K562 (cell line): ENCODE measurements around the gene JAM2. TPM values are rescaled to one million over a fixed set of nuclear protein-coding genes. Genes with fewer than 3 reads are reported as not detected.

ENCODE experiments used
- CSDE1 ChIP-seq, 2 experiments: fragments of 450-650 bp; IDR thresholded peaks; 2 replicates each; pipeline ENCODE4 v1.6.1; 2016; ENCODE audit warnings: mild to moderate bottlenecking in 1 of 2
- ELF4 ChIP-seq: fragments of 450-650 bp; formaldehyde crosslinking; IDR thresholded peaks from 2 replicates; pipeline ENCODE4 v1.4.0; 2022; ENCODE audit warnings: missing genetic modification characterization
- FOSL1 ChIP-seq: fragments of 200-800 bp; sonication (Bioruptor generic); conservative IDR thresholded peaks from 2 replicates; pipeline ENCODE4 v1.6.1; 2016; ENCODE audit warnings: missing genetic modification characterization, missing compliant biosample characterization
- FOXA3 ChIP-seq, 2 experiments: fragments of 450-650 bp in 1 of 2; sonication (generic) in 1 of 2; formaldehyde crosslinking; IDR thresholded peaks in 1 of 2; conservative IDR thresholded peaks in 1 of 2; 2 replicates each; pipeline versions ENCODE4 v1.4.0 to v1.8.0; 2020 to 2022; ENCODE audit warnings: mild to moderate bottlenecking in 2 of 2, missing genetic modification reagents in 1 of 2
- FOXK2 ChIP-seq, 2 experiments: fragments of 450-650 bp; IDR thresholded peaks in 1 of 2; conservative IDR thresholded peaks in 1 of 2; 2 replicates each; pipeline ENCODE4 v1.6.1; 2016; ENCODE audit warnings: low read depth in 2 of 2, mild to moderate bottlenecking in 1 of 2
- GTF2E2 ChIP-seq: fragments of 200-800 bp; sonication (Bioruptor generic); IDR thresholded peaks from 2 replicates; pipeline ENCODE4 v1.6.1; 2016; ENCODE audit warnings: missing genetic modification characterization, missing compliant biosample characterization
- HDAC8 ChIP-seq: fragments of 450-650 bp; IDR thresholded peaks from 2 replicates; pipeline ENCODE4 v1.6.1; 2016; ENCODE audit warnings: mild to moderate bottlenecking, missing genetic modification characterization, moderate library complexity, missing compliant biosample characterization
- MEF2A ChIP-seq: IDR thresholded peaks from 2 replicates; pipeline ENCODE4 v1.6.1; 2011; ENCODE audit warnings: low read depth, mild to moderate bottlenecking, low read length, moderate library complexity; ENCODE audit not compliant: control insufficient read depth
- NCOA6 ChIP-seq: fragments of 450-650 bp; IDR thresholded peaks from 2 replicates; pipeline ENCODE4 v1.6.1; 2017; ENCODE audit warnings: mild to moderate bottlenecking
- NR2C1 ChIP-seq, 2 experiments: fragments of 450-650 bp; IDR thresholded peaks; 2 replicates each; pipeline ENCODE4 v1.6.1; 2017; ENCODE audit warnings: mild to moderate bottlenecking in 2 of 2, antibody characterized with exemption in 1 of 2, inconsistent platforms in 1 of 2, missing compliant biosample characterization in 1 of 2, missing genetic modification characterization in 1 of 2
- POLR3A ChIP-seq: IDR thresholded peaks from 2 replicates; pipeline ENCODE4 v1.6.1; 2011; ENCODE audit warnings: borderline replicate concordance, mild to moderate bottlenecking, moderate library complexity; ENCODE audit not compliant: insufficient read length, insufficient read depth; ENCODE audit errors: extremely low read depth
- SMARCA5 ChIP-seq: fragments of 450-650 bp; IDR thresholded peaks from 2 replicates; pipeline ENCODE4 v1.6.1; 2016
- TAF9B ChIP-seq: fragments of 450-650 bp; IDR thresholded peaks from 2 replicates; pipeline ENCODE4 v1.6.1; 2018; ENCODE audit warnings: mild to moderate bottlenecking; ENCODE audit not compliant: partially characterized antibody
- TBP ChIP-seq: optimal IDR thresholded peaks from 2 replicates; pipeline ENCODE3; 2011; ENCODE audit warnings: low read depth, low read length, improper control_type of control experiment
- THRAP3 ChIP-seq: fragments of 450-650 bp; IDR thresholded peaks from 2 replicates; pipeline ENCODE4 v1.6.1; 2016; ENCODE audit warnings: mild to moderate bottlenecking, inconsistent platforms, borderline replicate concordance
- ZBTB49 ChIP-seq: sonication (generic); formaldehyde crosslinking; IDR thresholded peaks from 2 replicates; pipeline ENCODE4 v1.8.0; 2022; ENCODE audit warnings: missing genetic modification reagents, mild to moderate bottlenecking, borderline replicate concordance
- ZZZ3 ChIP-seq: fragments of 450-650 bp; IDR thresholded peaks from 2 replicates; pipeline ENCODE4 v1.6.1; 2016; ENCODE audit warnings: antibody characterized with exemption, mild to moderate bottlenecking, moderate library complexity
- polyA plus RNA-seq, 8 experiments: library from polyadenylated mRNA; depleted of rRNA in 4 of 8; stranded (reverse) in 5 of 8; unstranded in 3 of 8; fragments of >200 nt; fragmentation: Nextera tagmentation in 2 of 8; fragmentation: Illumina TruSeq in 1 of 8; extraction: Ambion mirVana in 2 of 8; extraction: Trizol in 1 of 8; gene quantifications; 2 replicates each; pipeline versions ENCODE4 v1.2.1 to v1.2.3, GENCODE V29; 2011 to 2014; ENCODE audit warnings: inconsistent platforms in 1 of 8, missing spikeins in 1 of 8
- total RNA-seq, 7 experiments: library from RNA; depleted of rRNA in 6 of 7; stranded (reverse); fragments of >200 nt in 6 of 7; fragmentation: Illumina TruSeq in 2 of 7; extraction: Trizol in 2 of 7; gene quantifications; 2 replicates each; pipeline versions ENCODE4 v1.2.1 to v1.2.3, GENCODE V29; 2011 to 2021; ENCODE audit warnings: low replicate concordance in 1 of 7
- TF ChIP-seq, protein P1 (sequence below): fragments of 450-650 bp; conservative IDR thresholded peaks from 2 replicates; pipeline ENCODE4 v1.6.1; 2016; ENCODE audit warnings: missing genetic modification characterization, low read depth, mild to moderate bottlenecking, missing compliant biosample characterization, moderate library complexity

JAM2 gene
- total and polyA plus RNA-seq, 9 of the 15 experiments (the other 6 are each of a cell fraction or from before 2014, with no cell fraction given) = 0.03 to 0.08 (median 0.07) TPM; not detected in 6

DNA sequence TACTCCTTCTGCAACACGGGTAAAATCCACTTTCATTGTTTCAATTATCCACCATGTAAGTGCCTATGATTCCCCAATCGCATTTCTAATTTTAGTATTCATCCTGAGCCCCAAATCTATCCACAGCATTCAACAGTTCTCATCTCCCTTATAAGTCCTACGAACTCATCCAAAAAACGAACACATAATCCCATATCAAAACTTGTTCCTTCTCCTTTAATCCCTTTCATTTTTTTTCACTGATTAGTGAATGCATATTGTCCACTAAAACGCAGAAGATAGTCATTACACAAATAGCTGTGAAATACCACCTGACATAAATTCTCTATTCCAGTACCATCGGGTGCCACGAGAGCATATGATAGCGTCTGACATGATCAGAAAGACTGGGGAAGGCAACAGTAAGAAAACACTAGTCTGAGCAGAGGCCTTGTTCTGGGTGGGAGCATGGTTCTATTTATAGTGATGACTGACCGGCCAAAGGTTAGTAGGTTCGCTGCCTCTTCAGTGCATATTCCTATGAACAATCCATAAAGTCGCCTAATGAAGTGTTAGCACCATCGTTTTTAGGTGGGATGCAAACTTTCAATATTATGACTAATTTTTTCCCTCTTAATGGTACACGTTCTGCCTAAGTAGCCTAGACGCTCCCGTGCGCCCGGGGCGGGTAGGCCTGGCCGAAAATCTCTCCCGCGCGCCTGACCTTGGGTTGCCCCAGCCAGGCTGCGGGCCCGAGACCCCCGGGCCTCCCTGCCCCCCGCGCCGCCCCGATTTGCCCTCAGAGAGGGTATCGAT is 95.0 kb downstream of the JAM2 start (continued):
- TF ChIP-seq ZBTB49 (CRISPR knock-in tag) = 0 out of 2 replicates have a peak, but pooled peaks have one; percentile 27
- no peak for TF ChIP-seq FOXA3 (CRISPR knock-in tag; conservative IDR thresholded peaks at IDR 0.05 in 1 of 2, IDR thresholded peaks at IDR 0.05 in 1 of 2)
- no peak for TF ChIP-seq HDAC8 (tag)
- 0 out of 4 replicates have a peak, but pooled peaks of 1 of the 2 experiments have one; percentile 20 for TF ChIP-seq FOXK2 (conservative IDR thresholded peaks at IDR 0.05 in 1 of 2, IDR thresholded peaks at IDR 0.05 in 1 of 2; ENCODE audit: low read depth in 2 of 2)
- TF ChIP-seq FOSL1 (tag) = peak; percentile 16
- TF ChIP-seq TAF9B = peak; percentile 7
- peak; percentile 48 for TF ChIP-seq TBP
- 0 out of 2 replicates have a peak, but pooled peaks have one; percentile 22 for TF ChIP-seq SMARCA5
- TF ChIP-seq MEF2A = peak; percentile 83
- TF ChIP-seq NCOA6 = 0 out of 2 replicates have a peak, but pooled peaks have one; percentile 18
- 0 out of 2 replicates have a peak, but pooled peaks have one; percentile 46 for TF ChIP-seq ZZZ3
- 0 out of 2 replicates have a peak, but pooled peaks have one; percentile 24 for TF ChIP-seq ELF4
- TF ChIP-seq, protein P1, sequence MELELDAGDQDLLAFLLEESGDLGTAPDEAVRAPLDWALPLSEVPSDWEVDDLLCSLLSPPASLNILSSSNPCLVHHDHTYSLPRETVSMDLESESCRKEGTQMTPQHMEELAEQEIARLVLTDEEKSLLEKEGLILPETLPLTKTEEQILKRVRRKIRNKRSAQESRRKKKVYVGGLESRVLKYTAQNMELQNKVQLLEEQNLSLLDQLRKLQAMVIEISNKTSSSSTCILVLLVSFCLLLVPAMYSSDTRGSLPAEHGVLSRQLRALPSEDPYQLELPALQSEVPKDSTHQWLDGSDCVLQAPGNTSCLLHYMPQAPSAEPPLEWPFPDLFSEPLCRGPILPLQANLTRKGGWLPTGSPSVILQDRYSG (tag) = 0 out of 2 replicates have a peak, but pooled peaks have one; percentile 21
- TF ChIP-seq POLR3A = no peak
- peak; percentile 47; the same call in 1 of the 2 replicates for TF ChIP-seq NR2C1 (IDR thresholded peaks at IDR 0.05)
- TF ChIP-seq NR2C1 (tag; IDR thresholded peaks at IDR 0.05) = 0 out of 2 replicates have a peak, but pooled peaks have one; percentile 9
- TF ChIP-seq THRAP3 = 0 out of 2 replicates have a peak, but pooled peaks have one; percentile 33
- TF ChIP-seq GTF2E2 = peak; percentile 54; the same call in 1 of the 2 replicates
- 0 out of 4 replicates have a peak, but pooled peaks of 1 of the 2 experiments have one; percentile 43 for TF ChIP-seq CSDE1 (IDR thresholded peaks at IDR 0.05)
